22Rv1 (cell line): ENCODE results near the gene CHSY1.

Experiments
- H3K27ac ChIP-seq: fragments of 450-650 bp; 2 replicates; pipeline ENCODE4 v1.5.1; 2017
- ZFX ChIP-seq: fragments of 450-650 bp; IDR thresholded peaks from 2 replicates; pipeline ENCODE4 v1.6.1; 2017; ENCODE audit warnings: antibody characterized with exemption, borderline replicate concordance
- TF ChIP-seq, protein P1 (sequence below): fragments of 450-650 bp; IDR thresholded peaks from 2 replicates; pipeline ENCODE4 v1.5.1; 2017; ENCODE audit warnings: mild to moderate bottlenecking

The CHSY1 gene

DNA sequence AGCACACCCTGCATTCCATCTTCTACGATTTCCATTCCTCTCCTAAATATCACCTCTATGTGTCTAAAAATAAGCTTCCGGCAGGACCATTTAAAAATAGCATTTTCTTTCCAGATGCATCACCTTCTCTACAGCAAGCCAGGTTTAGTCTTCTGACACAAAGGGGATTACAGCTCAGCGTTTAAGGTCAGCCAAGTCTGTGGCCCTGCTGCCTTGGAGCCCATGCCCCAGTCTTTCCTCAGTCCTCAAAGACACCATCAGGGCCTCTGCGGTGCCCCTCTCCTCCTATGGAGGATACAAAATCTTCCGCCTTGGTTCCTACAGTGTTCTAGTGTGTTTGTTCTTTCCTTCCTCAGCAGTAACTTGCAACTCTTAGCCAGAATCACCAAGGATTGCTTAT lies 21.7 kb upstream of the CHSY1 start:
- TF ChIP-seq, protein P1, sequence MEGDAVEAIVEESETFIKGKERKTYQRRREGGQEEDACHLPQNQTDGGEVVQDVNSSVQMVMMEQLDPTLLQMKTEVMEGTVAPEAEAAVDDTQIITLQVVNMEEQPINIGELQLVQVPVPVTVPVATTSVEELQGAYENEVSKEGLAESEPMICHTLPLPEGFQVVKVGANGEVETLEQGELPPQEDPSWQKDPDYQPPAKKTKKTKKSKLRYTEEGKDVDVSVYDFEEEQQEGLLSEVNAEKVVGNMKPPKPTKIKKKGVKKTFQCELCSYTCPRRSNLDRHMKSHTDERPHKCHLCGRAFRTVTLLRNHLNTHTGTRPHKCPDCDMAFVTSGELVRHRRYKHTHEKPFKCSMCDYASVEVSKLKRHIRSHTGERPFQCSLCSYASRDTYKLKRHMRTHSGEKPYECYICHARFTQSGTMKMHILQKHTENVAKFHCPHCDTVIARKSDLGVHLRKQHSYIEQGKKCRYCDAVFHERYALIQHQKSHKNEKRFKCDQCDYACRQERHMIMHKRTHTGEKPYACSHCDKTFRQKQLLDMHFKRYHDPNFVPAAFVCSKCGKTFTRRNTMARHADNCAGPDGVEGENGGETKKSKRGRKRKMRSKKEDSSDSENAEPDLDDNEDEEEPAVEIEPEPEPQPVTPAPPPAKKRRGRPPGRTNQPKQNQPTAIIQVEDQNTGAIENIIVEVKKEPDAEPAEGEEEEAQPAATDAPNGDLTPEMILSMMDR: no peak
- TF ChIP-seq ZFX: no peak
- H3K27ac ChIP-seq: no peak overlapping the region

DNA sequence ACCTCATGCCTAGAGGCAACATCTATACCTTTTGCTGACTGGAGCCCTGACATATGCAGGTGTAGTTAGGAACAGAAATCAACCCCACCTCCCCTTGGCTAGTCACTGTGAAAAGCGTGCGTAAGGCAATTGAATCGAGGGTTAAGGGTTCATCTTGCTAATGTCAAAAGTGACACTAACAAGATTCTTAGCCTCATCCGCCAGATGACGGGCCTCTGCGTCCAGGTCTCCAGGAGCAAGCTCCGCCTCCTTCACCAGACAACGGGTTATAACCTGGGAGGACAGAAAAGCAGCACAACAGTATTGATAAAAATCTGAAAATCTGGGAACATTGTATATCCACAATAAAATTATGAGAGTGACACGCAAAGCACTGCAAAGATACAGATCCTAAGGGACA lies 20.7 kb upstream of the CHSY1 start:
- TF ChIP-seq ZFX: no peak
- TF ChIP-seq, protein P1: no peak
- H3K27ac ChIP-seq: no peak overlapping the region

DNA sequence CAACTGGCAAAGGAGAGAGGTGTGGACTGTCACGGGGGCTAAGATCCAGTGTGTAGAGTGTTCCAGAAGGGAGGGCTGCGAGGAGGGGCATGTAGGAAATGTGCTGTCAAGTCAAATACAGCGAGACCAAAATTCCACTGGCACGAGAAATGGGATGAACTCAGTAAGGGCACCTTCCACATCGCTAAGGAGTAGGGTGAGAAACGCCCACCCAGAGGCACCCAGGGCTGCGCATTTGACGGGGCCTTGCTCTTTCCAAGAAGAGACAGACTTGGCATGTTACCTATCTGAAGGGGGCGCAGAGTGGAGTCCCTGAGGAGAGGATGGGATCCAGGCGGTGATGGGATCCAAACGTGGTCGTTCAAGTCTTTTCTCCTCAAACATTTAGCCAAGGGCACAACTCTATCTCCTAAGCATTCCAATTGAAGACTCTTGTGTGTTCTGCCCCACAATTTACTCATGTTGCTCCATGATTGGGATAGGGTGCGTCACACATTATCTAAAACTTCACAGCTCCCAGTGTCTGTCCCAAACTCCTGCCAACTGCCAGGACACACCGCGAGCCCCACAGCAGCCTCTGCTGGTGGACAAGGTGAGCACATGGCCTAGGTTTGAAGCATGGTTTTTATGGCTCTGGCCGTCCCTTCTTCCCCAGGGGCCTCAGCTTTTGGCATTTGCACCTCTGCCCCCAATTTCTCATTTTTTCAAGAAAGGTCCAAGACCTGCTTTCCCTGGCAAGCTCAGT lies 17.8 kb upstream of the CHSY1 start:
- no peak overlapping the region for H3K27ac ChIP-seq
- TF ChIP-seq, protein P1: peak; percentile 77
- no peak for TF ChIP-seq ZFX

DNA sequence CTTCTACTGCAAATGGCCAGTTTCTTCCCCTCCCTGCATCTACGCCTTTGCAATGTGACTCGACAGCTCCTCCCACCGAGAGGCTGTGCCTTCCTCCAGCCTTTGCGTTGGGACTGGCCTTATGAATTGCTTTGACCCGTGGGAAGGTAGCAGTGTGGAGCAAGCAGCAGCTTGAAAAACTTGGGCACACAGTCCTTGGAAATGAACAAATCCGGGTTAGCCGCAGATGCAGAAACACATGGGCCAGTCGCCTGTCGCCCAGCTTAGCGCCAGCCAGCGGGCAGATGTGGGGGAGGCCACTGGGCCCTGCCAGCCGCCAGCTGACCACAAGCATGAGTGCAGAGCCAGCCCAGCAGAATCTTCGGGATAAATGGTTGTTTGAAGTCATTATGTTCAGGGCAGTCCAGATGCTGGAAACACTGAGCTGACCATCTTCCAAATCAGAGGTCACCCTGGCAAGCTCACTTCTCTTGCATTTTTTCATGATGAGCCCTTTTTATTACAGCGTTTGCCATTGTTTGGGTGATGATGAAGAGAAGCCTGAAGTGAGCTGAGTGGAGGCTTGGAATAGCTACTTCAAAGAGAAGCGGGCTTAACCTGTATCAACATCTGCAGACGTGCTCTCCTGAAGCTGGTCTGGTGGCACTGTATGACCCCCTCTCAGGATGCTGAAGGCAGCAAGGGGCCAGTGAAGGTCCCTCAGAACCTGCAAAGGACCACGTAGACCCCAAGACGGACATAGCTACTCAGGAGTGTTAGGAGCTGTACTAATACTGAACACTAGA lies 15.7 kb upstream of the CHSY1 start:
- H3K27ac ChIP-seq: peak overlapping the region; percentile 34
- no peak for TF ChIP-seq ZFX
- TF ChIP-seq, protein P1: no peak

DNA sequence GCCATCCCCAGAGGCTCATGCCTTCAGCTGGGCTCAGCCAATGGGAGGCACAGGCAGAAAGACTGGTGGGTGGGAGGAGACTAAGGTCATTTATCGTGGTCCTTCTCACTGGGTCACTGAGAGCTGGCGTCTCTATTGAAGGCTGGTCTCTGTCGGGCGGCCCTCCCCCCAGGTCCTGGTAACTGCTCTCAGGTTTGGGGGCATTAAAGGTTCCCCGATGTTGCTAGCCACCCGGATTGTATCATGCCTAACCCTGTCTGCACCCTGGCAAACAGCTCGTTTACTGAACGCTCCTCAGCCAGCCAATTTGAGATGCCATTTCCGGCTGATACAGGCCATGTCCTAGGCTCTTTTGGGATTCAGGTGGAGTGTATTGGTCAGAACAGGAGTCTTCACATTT lies 14.9 kb upstream of the CHSY1 start:
- no peak for TF ChIP-seq ZFX
- TF ChIP-seq, protein P1: no peak
- H3K27ac ChIP-seq: peak overlapping the region; percentile 34; the same call in 1 of the 2 replicates

DNA sequence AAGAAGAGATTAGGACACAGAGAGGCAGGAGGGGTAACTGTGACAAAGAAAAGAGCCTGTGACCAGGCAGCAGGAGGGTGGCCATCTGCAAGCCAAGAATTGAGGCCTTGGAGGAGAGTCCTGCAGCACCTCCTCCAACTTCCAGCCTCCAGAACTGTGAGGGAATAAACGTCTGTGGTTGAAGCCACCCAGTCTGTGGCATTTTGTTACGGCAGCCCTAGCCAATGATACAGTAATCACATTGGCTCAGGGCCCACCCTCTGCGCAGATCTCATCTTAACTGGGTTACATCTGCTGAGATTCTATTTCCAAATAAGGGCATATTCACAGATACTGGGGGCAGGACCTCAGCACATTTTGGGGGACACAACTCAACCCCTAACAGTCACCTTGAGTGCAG lies 14.2 kb upstream of the CHSY1 start:
- H3K27ac ChIP-seq: no peak overlapping the region
- no peak for TF ChIP-seq ZFX
- TF ChIP-seq, protein P1: no peak
